ENCODE measurements around the gene SUSD5.

The SUSD5 gene

DNA sequence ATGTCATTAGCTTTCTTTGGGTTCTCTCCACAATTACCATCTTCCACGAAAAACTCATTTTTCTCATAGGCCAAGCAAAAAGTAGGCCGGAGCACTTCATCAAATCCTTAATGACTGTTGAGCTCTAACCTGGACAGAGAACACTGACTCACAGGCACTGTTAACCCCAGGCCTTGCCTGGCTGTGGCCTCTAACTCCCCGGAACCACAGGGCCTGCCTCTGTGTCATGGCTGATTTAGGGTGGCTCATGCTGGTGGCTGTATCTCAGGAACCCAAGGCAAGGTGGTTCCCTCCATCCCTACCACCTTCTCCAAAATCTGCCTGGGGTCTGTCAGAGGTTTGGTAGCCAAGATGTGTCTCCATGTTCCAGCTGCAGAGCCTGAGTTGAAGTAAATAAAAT is 101.1 kb downstream of the SUSD5 start:
- H4K8ac ChIP-seq (ENCODE audit: low read depth, low read length), result no peak overlapping the region
- H3K27me3 ChIP-seq (ENCODE audit: control insufficient read depth in 3 of 3, insufficient read depth in 3 of 3, low read depth in 1 of 3, low read length in 3 of 3), result peaks cover 0 to 1% (median 0%) of the 10 kb centered on the region in 3 experiments
- no peak overlapping the region for H2AFZ ChIP-seq (ENCODE audit: low read length)
- H2AK5ac ChIP-seq (ENCODE audit: low read depth, low read length), result peak overlapping the region; percentile 59
- no peak overlapping the region for H3K27ac ChIP-seq (replicated peaks; ENCODE audit: low read length)
- peaks cover 9% of the 10 kb centered on the region for H3K79me1 ChIP-seq (ENCODE audit: low read depth, low read length)
- H3K4me3 ChIP-seq (ENCODE audit: low read length in 2 of 2), result no peak overlapping the region
- no peak overlapping the region for H2BK15ac ChIP-seq (ENCODE audit: low read length)
- no peak overlapping the region for H2BK120ac ChIP-seq (ENCODE audit: low read depth, low read length)
- H3K4me1 ChIP-seq (ENCODE audit: control insufficient read depth in 2 of 2, insufficient read depth in 1 of 2, low read depth in 1 of 2, low read length in 2 of 2), result peaks cover 7 to 14% of the 10 kb centered on the region in 2 donors
- H3K4ac ChIP-seq (ENCODE audit: low read length), result no peak overlapping the region
- no peak overlapping the region for H3K18ac ChIP-seq (ENCODE audit: low read length)
- H3K4me2 ChIP-seq (ENCODE audit: insufficient read depth, low read length, poor library complexity, severe bottlenecking), result no peak overlapping the region
- H3K9ac ChIP-seq (ENCODE audit: low read depth, low read length, poor library complexity), result no peak overlapping the region
- no peak for DNase-seq (ENCODE audit: low spot score)
- H4K91ac ChIP-seq (ENCODE audit: low read depth, low read length, poor library complexity), result no peak overlapping the region
- WGBS, 2 donors (ENCODE audit: extremely low coverage in 2 of 2, insufficient read length in 2 of 2, insufficient replicate concordance in 1 of 2), result no CpG with 5 or more reads among the region's 3 CpGs
- no peak overlapping the region for H2BK5ac ChIP-seq (ENCODE audit: low read length)
- no peak overlapping the region for H3K14ac ChIP-seq (ENCODE audit: low read length)
- peaks cover 0 to 15% of the 10 kb centered on the region in 2 donors for H3K36me3 ChIP-seq (replicated peaks in 1 of 2; ENCODE audit: control insufficient read depth in 2 of 2, insufficient read depth in 2 of 2, low read length in 2 of 2)
- H2BK12ac ChIP-seq (ENCODE audit: low read length), result no peak overlapping the region
- H3K23ac ChIP-seq (ENCODE audit: low read depth, low read length, poor library complexity), result no peak overlapping the region
- H3K9me3 ChIP-seq (replicated peaks in 1 of 2; ENCODE audit: control insufficient read depth in 2 of 2, insufficient read depth in 1 of 2, low read depth in 1 of 2, low read length in 2 of 2), result peaks cover 0 to under 1% of the 10 kb centered on the region in 2 donors

DNA sequence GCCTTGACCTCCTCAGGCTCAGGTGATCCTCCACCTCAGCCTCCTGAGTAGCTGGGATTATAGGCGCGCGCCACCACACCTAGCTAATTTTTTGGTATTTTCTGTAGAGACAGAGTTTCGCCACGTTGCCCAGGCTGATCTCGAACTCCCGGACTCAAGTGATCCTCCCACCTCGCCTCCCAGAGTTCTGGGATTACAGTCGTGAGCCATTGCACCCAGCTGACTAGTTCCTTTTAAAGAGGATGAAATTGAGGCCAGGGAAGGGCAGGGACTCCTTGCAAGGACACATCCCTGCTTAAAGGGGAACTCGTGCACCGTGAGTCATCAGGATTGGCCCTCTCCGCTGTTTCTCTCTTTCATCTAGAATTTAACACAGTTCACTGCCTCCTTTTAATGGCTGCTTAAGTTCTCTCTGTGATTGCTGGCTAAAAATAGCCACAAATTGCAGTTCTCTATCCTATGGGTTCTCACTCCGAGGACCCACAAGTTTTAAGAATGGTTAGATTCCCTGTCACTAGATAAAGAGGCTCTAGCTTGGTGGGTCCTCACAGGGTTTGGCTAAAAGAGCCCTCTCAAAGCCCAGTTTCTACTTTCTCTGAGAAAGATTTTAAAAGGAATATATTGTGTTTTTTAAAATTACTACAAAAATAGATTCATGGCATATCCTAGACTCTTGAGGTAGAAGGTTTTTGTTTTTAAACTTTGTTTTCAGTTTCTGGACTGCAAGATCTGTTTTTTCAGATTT is 103.4 kb downstream of the SUSD5 start:
- Histone ChIP-seq H2AK5ac (ENCODE audit: low read depth, low read length) (no peak overlapping the region), H3K79me1 (ENCODE audit: low read depth, low read length) (peaks cover 9% of the 10 kb centered on the region), H3K4ac (ENCODE audit: low read length) (no peak overlapping the region), H4K91ac (ENCODE audit: low read depth, low read length, poor library complexity) (no peak overlapping the region), H3K4me1 (ENCODE audit: control insufficient read depth in 2 of 2, insufficient read depth in 1 of 2, low read depth in 1 of 2, low read length in 2 of 2) (peaks cover 7 to 14% of the 10 kb centered on the region in 2 donors), H3K4me3 (ENCODE audit: low read length in 2 of 2) (peak overlapping the region; percentile 52 to 98), H2BK15ac (ENCODE audit: low read length) (no peak overlapping the region), H4K8ac (ENCODE audit: low read depth, low read length) (no peak overlapping the region), H3K36me3 (replicated peaks in 1 of 2; ENCODE audit: control insufficient read depth in 2 of 2, insufficient read depth in 2 of 2, low read length in 2 of 2) (no peaks in the 10 kb centered on the region), H3K4me2 (ENCODE audit: insufficient read depth, low read length, poor library complexity, severe bottlenecking) (no peak overlapping the region), H2BK120ac (ENCODE audit: low read depth, low read length) (no peak overlapping the region), H3K14ac (ENCODE audit: low read length) (no peak overlapping the region), H3K27ac (replicated peaks; ENCODE audit: low read length) (peak overlapping the region; percentile 97), H2BK5ac (ENCODE audit: low read length) (no peak overlapping the region), H3K9me3 (replicated peaks in 1 of 2; ENCODE audit: control insufficient read depth in 2 of 2, insufficient read depth in 1 of 2, low read depth in 1 of 2, low read length in 2 of 2) (peaks cover 0 to 9% of the 10 kb centered on the region in 2 donors), H2BK12ac (ENCODE audit: low read length) (no peak overlapping the region), H2AFZ (ENCODE audit: low read length) (peak overlapping the region; percentile 99), H3K18ac (ENCODE audit: low read length) (no peak overlapping the region), H3K27me3 (ENCODE audit: control insufficient read depth in 3 of 3, insufficient read depth in 3 of 3, low read depth in 1 of 3, low read length in 3 of 3) (peaks cover 0 to 1% (median 0%) of the 10 kb centered on the region in 3 experiments), H3K23ac (ENCODE audit: low read depth, low read length, poor library complexity) (no peak overlapping the region), H3K9ac (ENCODE audit: low read depth, low read length, poor library complexity) (no peak overlapping the region)
- no CpG with 5 or more reads among the region's 13 CpGs for WGBS, 2 donors (ENCODE audit: extremely low coverage in 2 of 2, insufficient read length in 2 of 2, insufficient replicate concordance in 1 of 2)
- peak; percentile 78 for DNase-seq (ENCODE audit: low spot score)

DNA sequence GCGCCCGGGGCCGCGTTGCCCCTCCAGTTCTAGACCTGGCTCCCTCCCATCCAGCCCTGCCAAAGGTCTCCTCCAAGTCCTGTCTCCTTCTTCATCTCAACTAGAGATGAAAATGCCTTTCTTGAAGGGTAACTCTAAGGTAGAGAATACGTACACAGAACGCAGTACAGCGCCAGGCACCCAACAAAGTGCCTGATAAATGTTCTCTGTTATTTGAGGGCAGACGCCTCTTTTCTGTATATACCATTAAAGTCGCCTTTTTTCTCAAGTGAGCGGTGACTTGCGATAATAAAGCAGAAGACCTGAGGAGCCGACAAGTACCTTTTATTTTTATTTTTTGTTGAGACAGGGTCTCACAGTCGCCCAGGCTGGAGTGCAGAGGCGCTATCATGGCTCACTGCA is 104.0 kb downstream of the SUSD5 start:
- Histone ChIP-seq H2BK120ac (ENCODE audit: low read depth, low read length) (no peak overlapping the region), H4K8ac (ENCODE audit: low read depth, low read length) (no peak overlapping the region), H3K9me3 (replicated peaks in 1 of 2; ENCODE audit: control insufficient read depth in 2 of 2, insufficient read depth in 1 of 2, low read depth in 1 of 2, low read length in 2 of 2) (peaks cover 0 to 9% of the 10 kb centered on the region in 2 donors), H3K36me3 (replicated peaks in 1 of 2; ENCODE audit: control insufficient read depth in 2 of 2, insufficient read depth in 2 of 2, low read length in 2 of 2) (no peaks in the 10 kb centered on the region), H3K4ac (ENCODE audit: low read length) (no peak overlapping the region), H2BK12ac (ENCODE audit: low read length) (no peak overlapping the region), H3K4me3 (ENCODE audit: low read length in 2 of 2) (peak overlapping the region; percentile 63 to 98), H3K27me3 (ENCODE audit: control insufficient read depth in 3 of 3, insufficient read depth in 3 of 3, low read depth in 1 of 3, low read length in 3 of 3) (peaks cover 0 to under 1% (median 0%) of the 10 kb centered on the region in 3 experiments), H3K27ac (replicated peaks; ENCODE audit: low read length) (peak overlapping the region; percentile 97), H3K18ac (ENCODE audit: low read length) (no peak overlapping the region), H2BK15ac (ENCODE audit: low read length) (no peak overlapping the region), H3K79me1 (ENCODE audit: low read depth, low read length) (peaks cover 9% of the 10 kb centered on the region), H3K4me2 (ENCODE audit: insufficient read depth, low read length, poor library complexity, severe bottlenecking) (peak overlapping the region; percentile 76), H2AK5ac (ENCODE audit: low read depth, low read length) (no peak overlapping the region), H2BK5ac (ENCODE audit: low read length) (no peak overlapping the region), H3K4me1 (ENCODE audit: control insufficient read depth in 2 of 2, insufficient read depth in 1 of 2, low read depth in 1 of 2, low read length in 2 of 2) (peaks cover 7 to 11% of the 10 kb centered on the region in 2 donors), H4K91ac (ENCODE audit: low read depth, low read length, poor library complexity) (no peak overlapping the region), H2AFZ (ENCODE audit: low read length) (peak overlapping the region; percentile 99), H3K23ac (ENCODE audit: low read depth, low read length, poor library complexity) (no peak overlapping the region), H3K9ac (ENCODE audit: low read depth, low read length, poor library complexity) (no peak overlapping the region), H3K14ac (ENCODE audit: low read length) (no peak overlapping the region)
- DNase-seq (ENCODE audit: low spot score), result no peak
- WGBS, 2 donors (ENCODE audit: extremely low coverage in 2 of 2, insufficient read length in 2 of 2, insufficient replicate concordance in 1 of 2), result no CpG with 5 or more reads among the region's 14 CpGs

DNA sequence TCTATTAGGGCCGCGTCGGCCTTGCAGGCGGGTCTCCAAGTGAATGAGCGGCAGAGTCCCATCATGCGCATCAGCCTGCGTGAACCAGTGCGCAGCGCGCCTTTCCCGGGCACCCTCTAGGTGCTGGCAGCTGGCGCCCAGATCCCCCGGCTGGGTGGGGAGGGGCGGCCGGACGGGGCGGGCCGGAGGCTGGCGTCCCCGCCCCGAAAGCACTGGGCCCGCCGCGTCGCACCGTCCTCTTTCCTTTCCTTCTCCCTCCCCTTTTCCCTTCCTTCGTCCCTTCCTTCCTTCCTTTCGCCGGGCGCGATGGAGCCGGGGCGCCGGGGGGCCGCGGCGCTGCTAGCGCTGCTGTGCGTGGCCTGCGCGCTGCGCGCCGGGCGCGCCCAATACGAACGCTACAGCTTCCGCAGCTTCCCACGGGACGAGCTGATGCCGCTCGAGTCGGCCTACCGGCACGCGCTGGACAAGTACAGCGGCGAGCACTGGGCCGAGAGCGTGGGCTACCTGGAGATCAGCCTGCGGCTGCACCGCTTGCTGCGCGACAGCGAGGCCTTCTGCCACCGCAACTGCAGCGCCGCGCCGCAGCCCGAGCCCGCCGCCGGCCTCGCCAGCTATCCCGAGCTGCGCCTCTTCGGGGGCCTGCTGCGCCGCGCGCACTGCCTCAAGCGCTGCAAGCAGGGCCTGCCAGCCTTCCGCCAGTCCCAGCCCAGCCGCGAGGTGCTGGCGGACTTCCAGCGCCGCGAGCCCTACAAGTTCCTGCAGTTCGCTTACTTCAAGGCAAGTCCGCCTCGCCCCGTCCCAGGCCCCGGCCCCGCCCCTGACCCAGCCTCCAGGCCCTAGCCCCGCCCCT is 104.6 kb downstream of the SUSD5 start, which contains the start of gene CRTAP:
Gene CRTAP (plus strand): TSS at position 243 of the 850 bp plus-strand sequence. CDS start 64 bp downstream, at position 307.
- peak within 1 kb of the TSS; percentile 76 for H3K4me2 ChIP-seq (ENCODE audit: insufficient read depth, low read length, poor library complexity, severe bottlenecking)
- H3K4me1 ChIP-seq (ENCODE audit: control insufficient read depth in 2 of 2, insufficient read depth in 1 of 2, low read depth in 1 of 2, low read length in 2 of 2), result peaks cover 7 to 11% of the 10 kb centered on the region in 2 donors
- H3K79me1 ChIP-seq (ENCODE audit: low read depth, low read length), result peaks cover 9% of the 10 kb centered on the region
- peak within 1 kb of the TSS; percentile 92 for H2BK12ac ChIP-seq (ENCODE audit: low read length)
- peak within 1 kb of the TSS; percentile 97 for H3K27ac ChIP-seq (replicated peaks; ENCODE audit: low read length)
- peak; percentile 85 for DNase-seq (ENCODE audit: low spot score)
- H3K4me3 ChIP-seq (ENCODE audit: low read length in 2 of 2), result peak within 1 kb of the TSS; percentile 98 to 100
- H3K18ac ChIP-seq (ENCODE audit: low read length), result peak within 1 kb of the TSS; percentile 100
- WGBS, 2 donors (ENCODE audit: extremely low coverage in 2 of 2, insufficient read length in 2 of 2, insufficient replicate concordance in 1 of 2), result no CpG with 5 or more reads among the region's 98 CpGs
- H2AK5ac ChIP-seq (ENCODE audit: low read depth, low read length), result peak within 1 kb of the TSS; percentile 86
- H3K9me3 ChIP-seq (replicated peaks in 1 of 2; ENCODE audit: control insufficient read depth in 2 of 2, insufficient read depth in 1 of 2, low read depth in 1 of 2, low read length in 2 of 2), result peaks cover 0 to 9% of the 10 kb centered on the region in 2 donors
- H2BK15ac ChIP-seq (ENCODE audit: low read length), result peak within 1 kb of the TSS; percentile 91
- peak within 1 kb of the TSS; percentile 99 for H3K4ac ChIP-seq (ENCODE audit: low read length)
- peak within 1 kb of the TSS; percentile 99 for H3K9ac ChIP-seq (ENCODE audit: low read depth, low read length, poor library complexity)
- peak within 1 kb of the TSS; percentile 76 for H4K8ac ChIP-seq (ENCODE audit: low read depth, low read length)
- H3K27me3 ChIP-seq (ENCODE audit: control insufficient read depth in 3 of 3, insufficient read depth in 3 of 3, low read depth in 1 of 3, low read length in 3 of 3), result no peaks in the 10 kb centered on the region
- peak within 1 kb of the TSS; percentile 91 for H2BK5ac ChIP-seq (ENCODE audit: low read length)
- H3K23ac ChIP-seq (ENCODE audit: low read depth, low read length, poor library complexity), result peak within 1 kb of the TSS; percentile 98
- H3K36me3 ChIP-seq (replicated peaks in 1 of 2; ENCODE audit: control insufficient read depth in 2 of 2, insufficient read depth in 2 of 2, low read length in 2 of 2), result no peaks in the 10 kb centered on the region
- peak within 1 kb of the TSS; percentile 63 for H2BK120ac ChIP-seq (ENCODE audit: low read depth, low read length)
- H2AFZ ChIP-seq (ENCODE audit: low read length), result peak within 1 kb of the TSS; percentile 99
- H3K14ac ChIP-seq (ENCODE audit: low read length), result peak within 1 kb of the TSS; percentile 76
- peak within 1 kb of the TSS; percentile 89 for H4K91ac ChIP-seq (ENCODE audit: low read depth, low read length, poor library complexity)
